Heart left ventricle (tissue), 16 donors: ENCODE results near the gene AHDC1. TPM values are rescaled to one million over a fixed set of nuclear protein-coding genes. Genes with fewer than 3 reads are reported as not detected.
"Not testable (repeated sequence)": the region's sequence is repeated elsewhere in the genome, so short reads cannot be mapped to it uniquely, and the experiment has no call there.

ENCODE experiments used
- ATAC-seq, 4 donors: fragments of 200-7000 bp; cut with Tn5 transposase; one replicate each; pipeline ENCODE4 v1.9.1; 2020 to 2022; ENCODE audit warnings: moderate library complexity in 4 of 4, mild to moderate bottlenecking in 3 of 4, moderate number of reproducible peaks in 1 of 4
- DNase-seq, 5 donors: peaks; one replicate each; pipeline ENCODE4 v3.0.0-alpha.2; 2020
- H3K27ac ChIP-seq, 12 donors: fragments of 200-600 bp; sonication (generic) in 4 of 12; one replicate each; pipeline versions ENCODE4 v1.5.0 to v1.8.0; 2016 to 2022; ENCODE audit warnings: mild to moderate bottlenecking in 2 of 12
- H3K27me3 ChIP-seq, 9 donors: fragments of 200-600 bp; sonication (generic) in 2 of 9; one replicate each; pipeline versions ENCODE4 v1.5.1 to v1.8.0; 2016 to 2022; ENCODE audit warnings: mild to moderate bottlenecking in 3 of 9
- H3K36me3 ChIP-seq, 9 donors: fragments of 200-600 bp; sonication (generic) in 2 of 9; one replicate each; pipeline versions ENCODE4 v1.5.0 to v1.8.0; 2018 to 2022; ENCODE audit warnings: mild to moderate bottlenecking in 2 of 9
- H3K4me1 ChIP-seq, 12 donors: fragments of 200-600 bp; sonication (generic) in 4 of 12; one replicate each; pipeline versions ENCODE4 v1.5.0 to v1.8.0; 2016 to 2022; ENCODE audit warnings: mild to moderate bottlenecking in 3 of 12
- H3K4me3 ChIP-seq, 12 donors: fragments of 200-600 bp; sonication (generic) in 4 of 12; one replicate each; pipeline versions ENCODE4 v1.5.0 to v1.8.0; 2017 to 2022; ENCODE audit warnings: mild to moderate bottlenecking in 9 of 12, moderate library complexity in 4 of 12
- H3K9me3 ChIP-seq, 12 donors: fragments of 200-600 bp; sonication (generic) in 4 of 12; one replicate each; pipeline versions ENCODE4 v1.5.0 to v1.8.0; 2016 to 2022; ENCODE audit warnings: mild to moderate bottlenecking in 1 of 12
- CTCF ChIP-seq, 12 donors: fragments of 200-600 bp; sonication (generic) in 4 of 12; IDR thresholded peaks; one replicate each; pipeline versions ENCODE4 v1.5.0 to v1.8.0; 2018 to 2022; ENCODE audit warnings: antibody characterized with exemption in 12 of 12, mild to moderate bottlenecking in 5 of 12
- POLR2A ChIP-seq, 2 donors: fragments of 450-650 bp; IDR thresholded peaks; one replicate each; pipeline ENCODE4 v1.6.1; 2017; ENCODE audit warnings: antibody characterized with exemption in 2 of 2, mild to moderate bottlenecking in 2 of 2, moderate library complexity in 2 of 2
- WGBS, 4 donors: extraction: QIAGEN DNeasy Blood & Tissue Kit in 2 of 4; methylation state at CpG; one replicate each; pipeline versions ENCODE4 v1.1.5 to v1.1.7; 2013 to 2018; 5-methylcytosine and 5-hydroxymethylcytosine counted together
- intact Hi-C, 10 donors: fragments of 100-400 bp; cut with DNase I; formaldehyde crosslinking; loops; one replicate each; pipeline versions ENCODE4 v1.11.1 to v1.14.2; 2022
- polyA plus RNA-seq, 2 donors: library from polyadenylated mRNA; stranded (reverse); fragments of 200-250 nt; gene quantifications; one replicate each; pipeline ENCODE4 v1.2.3, GENCODE V29; 2013
- total RNA-seq, 9 donors: library from RNA; depleted of rRNA in 2 of 9; stranded (reverse); fragments of >200 nt in 2 of 9; fragmentation: NEBNext Ultra II Directional in 3 of 9; extraction: Animal tissue kit (Norgen Biotek cat#: 25700) in 3 of 9; gene quantifications; one replicate each; pipeline versions ENCODE4 v1.1.0 to v1.2.4, GENCODE V29; 2016 to 2023
- donor health status: ischemic (EF 13 %, LVEDD 7.1; RV severe dilation, severe dysfunction).
- donor health status: healthy with polysubstance abuse.
- donor health status: DM: no; HTN: yes; CAD: no.
- donor health status: DM: no; HTN: no; CAD: no.
- donor health status: ischemic (EF 25% LVEDD 6.9; RV normal size, moderate dysfunction).
- donor health status: ischemic (EF 25% LVEDD 5.7; RV mildly dilated, moderate dysfunction).
- donor health status: healthy.
- donor health status: DM: yes; HTN: yes; CAD: no.
- donor health status: ischemic (EF 35%, LVEDD 5.7; RV mildly dilated, moderate dysfunction).
- donor health status: nonischemic (EF 11% LVEDD 7.7; RV severe dilation, severe dysfunction).
- donor health status: DM: yes; HTN: yes; CAD: no.
- donor health status: PGD.
- donor health status: ischemic (EF 29% LVEDD 5.4; RV normal size, mild dysfunction).
- donor health status: nonischemic (EF 23%, LVEDD 6.1; RV moderate dilation, normal function).

Gene AHDC1
- total and polyA plus RNA-seq, 11 donors: 25.8 to 50.2 (median 42.1) TPM

GRCh38 chr1:27554759-27555699 is 48.9 kb downstream of the AHDC1 start:
- WGBS, 4 donors: 27 to 48% (median 36%) methylated on average over 6 to 8 of the region's 8 CpGs
- no peaks in the 10 kb centered on the region for H3K9me3 ChIP-seq
- peaks cover 4 to 57% (median 48%) of the 10 kb centered on the region in 12 donors for H3K4me1 ChIP-seq
- peak; percentile 23 to 49 (median 38) for ATAC-seq
- no peak overlapping the region for H3K4me3 ChIP-seq
- intact Hi-C loops: loop anchor here in 6 of 10 donors (5.0 kb wide), 4 partner anchors 47 to 123 kb away; partner anchors contain the start of genes AHDC1 (in 3 of the 6) and WASF2 (in 1 of the 6)
- no peaks in the 10 kb centered on the region for H3K27me3 ChIP-seq
- H3K36me3 ChIP-seq: peaks cover 0 to 65% (median 45%) of the 10 kb centered on the region in 9 donors
- TF ChIP-seq CTCF (IDR thresholded peaks at IDR 0.05) (peak in 1 of 12 donors; percentile 3), POLR2A (IDR thresholded peaks at IDR 0.05) (no peak)
- DNase-seq: peak in 3 of 5 donors; percentile 54 to 79 (median 68)
- H3K27ac ChIP-seq: peak overlapping the region; percentile 77 to 96 (median 90)

GRCh38 chr1:27554293-27554692 is 49.7 kb downstream of the AHDC1 start:
- 72 to 76% (median 74%) methylated on average over 4 of the region's 4 CpGs for WGBS, 4 donors
- ATAC-seq (no peak), DNase-seq (no peak)
- Histone ChIP-seq H3K27me3 (no peaks in the 10 kb centered on the region), H3K36me3 (peaks cover 0 to 73% (median 51%) of the 10 kb centered on the region in 9 donors), H3K4me1 (peaks cover 4 to 52% (median 45%) of the 10 kb centered on the region in 12 donors), H3K27ac (peak overlapping the region; percentile 34 to 96 (median 90)), H3K9me3 (no peaks in the 10 kb centered on the region), H3K4me3 (no peak overlapping the region)
- no peak for TF ChIP-seq CTCF (IDR thresholded peaks at IDR 0.05)
- intact Hi-C loops: no loop called here

- Histone ChIP-seq H3K27ac (peak overlapping the region in 10 of 12 donors; percentile 0 to 96 (median 90)), H3K4me1 (peaks cover 4 to 52% (median 43%) of the 10 kb centered on the region in 12 donors), H3K36me3 (peaks cover 0 to 77% (median 56%) of the 10 kb centered on the region in 9 donors)
- H3K27me3 ChIP-seq, H3K4me3 ChIP-seq, DNase-seq, H3K9me3 ChIP-seq, intact Hi-C loops, ATAC-seq: not testable (repeated sequence)
- 88 to 97% (median 95%) methylated on average over 7 of the region's 7 CpGs for WGBS, 4 donors
Observed at GRCh38 chr1:27553823-27554222, 50.1 kb downstream of the AHDC1 start.

- Histone ChIP-seq H3K4me3 (no peak overlapping the region), H3K27ac (peak overlapping the region in 7 of 12 donors; percentile 1 to 90 (median 19)), H3K36me3 (peaks cover 0 to 77% (median 56%) of the 10 kb centered on the region in 9 donors), H3K4me1 (peaks cover 4 to 49% (median 38%) of the 10 kb centered on the region in 12 donors), H3K9me3 (no peaks in the 10 kb centered on the region), H3K27me3 (no peaks in the 10 kb centered on the region)
- intact Hi-C loops: no loop called here
- TF ChIP-seq POLR2A (IDR thresholded peaks at IDR 0.05): no peak
- TF ChIP-seq CTCF (IDR thresholded peaks at IDR 0.05): no peak
- DNase-seq: peak in 2 of 5 donors; percentile 23 to 31
- 82 to 88% (median 86%) methylated on average over 10 to 16 of the region's 16 CpGs for WGBS, 4 donors
- no peak for ATAC-seq
Observed at GRCh38 chr1:27552911-27553420, 51.0 kb downstream of the AHDC1 start.
